ENCODE results near the gene UGT1A8.

Gene UGT1A8

GRCh38 chr2:233775414-233775813, 158.0 kb downstream of the UGT1A8 start:
- DNase-seq (ENCODE audit: low read depth in 1 of 2, low spot score in 1 of 2) = no peak
- TF ChIP-seq GABPA (IDR thresholded peaks at IDR 0.05; ENCODE audit: low read depth) = no peak
- no peak for TF ChIP-seq POLR2AphosphoS5 (IDR thresholded peaks at IDR 0.05; ENCODE audit: low read depth)
- no peak for TF ChIP-seq REST (IDR thresholded peaks at IDR 0.05; ENCODE audit: insufficient replicate concordance, low read depth)
- TF ChIP-seq CTCF (IDR thresholded peaks at IDR 0.05; ENCODE audit: insufficient read depth, low read length) = no peak
- Histone ChIP-seq H3K27me3 (ENCODE audit: insufficient read depth, poor library complexity, severe bottlenecking) (no peaks in the 10 kb centered on the region), H3K27ac (replicated peaks) (no peak overlapping the region), H3K4me3 (replicated peaks; ENCODE audit: insufficient read depth, low read length) (no peak overlapping the region)

- TF ChIP-seq POLR2AphosphoS5 (IDR thresholded peaks at IDR 0.05; ENCODE audit: low read depth) = no peak
- TF ChIP-seq SPI1 (IDR thresholded peaks at IDR 0.05; ENCODE audit: borderline replicate concordance, low read depth) = no peak
- TF ChIP-seq CTCF (IDR thresholded peaks at IDR 0.05; ENCODE audit: insufficient read depth, low read length) = no peak
- no peak for TF ChIP-seq GABPA (IDR thresholded peaks at IDR 0.05; ENCODE audit: low read depth)
- TF ChIP-seq REST (IDR thresholded peaks at IDR 0.05; ENCODE audit: insufficient replicate concordance, low read depth) = no peak
- Histone ChIP-seq H3K4me3 (replicated peaks; ENCODE audit: insufficient read depth, low read length) (no peak within 1 kb of the TSS), H3K27me3 (ENCODE audit: insufficient read depth, poor library complexity, severe bottlenecking) (no peaks in the 10 kb centered on the region), H3K27ac (replicated peaks) (no peak within 1 kb of the TSS)
- DNase-seq (ENCODE audit: low read depth in 1 of 2, low spot score in 1 of 2) = no peak
Observed at GRCh38 chr2:233778030-233778429, 160.6 kb downstream of the UGT1A8 start, which contains the start of gene MROH2A. Gene MROH2A (plus strand): TSS chr2:233778330. CDS start chr2:233779359, 1,029 bp downstream.

- Histone ChIP-seq H3K27ac (replicated peaks) (no peak overlapping the region), H3K27me3 (ENCODE audit: insufficient read depth, poor library complexity, severe bottlenecking) (no peaks in the 10 kb centered on the region), H3K4me3 (replicated peaks; ENCODE audit: insufficient read depth, low read length) (no peak overlapping the region)
- DNase-seq (ENCODE audit: low read depth in 1 of 2, low spot score in 1 of 2) = no peak
- TF ChIP-seq REST (IDR thresholded peaks at IDR 0.05; ENCODE audit: insufficient replicate concordance, low read depth) (no peak), GABPA (IDR thresholded peaks at IDR 0.05; ENCODE audit: low read depth) (no peak)
Observed at GRCh38 chr2:233779722-233780121, 162.3 kb downstream of the UGT1A8 start.

GRCh38 chr2:233780771-233781170, 163.3 kb downstream of the UGT1A8 start:
- no peak for DNase-seq (ENCODE audit: low read depth in 1 of 2, low spot score in 1 of 2)

More at GRCh38 chr2:233780771-233781170, 163.3 kb downstream of the UGT1A8 start:
- TF ChIP-seq REST (IDR thresholded peaks at IDR 0.05; ENCODE audit: insufficient replicate concordance, low read depth) (no peak), CTCF (IDR thresholded peaks at IDR 0.05; ENCODE audit: insufficient read depth, low read length) (no peak), SPI1 (IDR thresholded peaks at IDR 0.05; ENCODE audit: borderline replicate concordance, low read depth) (no peak), POLR2AphosphoS5 (IDR thresholded peaks at IDR 0.05; ENCODE audit: low read depth) (no peak), GABPA (IDR thresholded peaks at IDR 0.05; ENCODE audit: low read depth) (no peak)
- Histone ChIP-seq H3K4me3 (replicated peaks; ENCODE audit: insufficient read depth, low read length) (no peak overlapping the region), H3K27ac (replicated peaks) (no peak overlapping the region), H3K27me3 (ENCODE audit: insufficient read depth, poor library complexity, severe bottlenecking) (no peaks in the 10 kb centered on the region)

Measured in HL-60 (cell line).